ENCODE measurements around the gene TIAM2.
"Not testable (repeated sequence)": the region's sequence is repeated elsewhere in the genome, so short reads cannot be mapped to it uniquely, and the experiment has no call there.

Gene TIAM2

GRCh38 chr6:154995254-154996015 is at the start of gene TIAM2:
Gene TIAM2 (plus strand): TSS chr6:154995315. CDS start chr6:155129224, 133,909 bp downstream.
- DNase-seq (ENCODE audit: low spot score), result peak; percentile 91

GRCh38 chr6:154950979-154951344 is 44.2 kb upstream of the TIAM2 start:
- no peak for DNase-seq (ENCODE audit: low spot score)

- no peak for DNase-seq (ENCODE audit: low spot score)
Observed at GRCh38 chr6:154951345-154952200, 43.5 kb upstream of the TIAM2 start.

- no peak for DNase-seq (ENCODE audit: low spot score)
Observed at GRCh38 chr6:154953644-154954043, 41.5 kb upstream of the TIAM2 start.

GRCh38 chr6:154954347-154954746 is 40.8 kb upstream of the TIAM2 start:
- no peak for DNase-seq (ENCODE audit: low spot score)

- DNase-seq (ENCODE audit: low spot score), result peak; percentile 48
Observed at GRCh38 chr6:154956771-154957522, 38.2 kb upstream of the TIAM2 start.

GRCh38 chr6:154958469-154958868 is 36.6 kb upstream of the TIAM2 start:
- no peak for DNase-seq (ENCODE audit: low spot score)

- no peak for DNase-seq (ENCODE audit: low spot score)
Observed at GRCh38 chr6:154960299-154960843, 34.7 kb upstream of the TIAM2 start.

- DNase-seq (ENCODE audit: low spot score), result no peak
Observed at GRCh38 chr6:154960854-154961530, 34.1 kb upstream of the TIAM2 start.

- DNase-seq (ENCODE audit: low spot score), result no peak
Observed at GRCh38 chr6:154962753-154963152, 32.4 kb upstream of the TIAM2 start.

- not testable (repeated sequence) for DNase-seq (ENCODE audit: low spot score)
Observed at GRCh38 chr6:154966065-154966770, 28.9 kb upstream of the TIAM2 start.

- no peak for DNase-seq (ENCODE audit: low spot score)
Observed at GRCh38 chr6:154969796-154970195, 25.3 kb upstream of the TIAM2 start.

- no peak for DNase-seq (ENCODE audit: low spot score)
Observed at GRCh38 chr6:154974485-154975149, 20.5 kb upstream of the TIAM2 start.

GRCh38 chr6:154977588-154977987 is 17.5 kb upstream of the TIAM2 start:
- no peak for DNase-seq (ENCODE audit: low spot score)

- DNase-seq (ENCODE audit: low spot score), result no peak
Observed at GRCh38 chr6:154980273-154981078, 14.6 kb upstream of the TIAM2 start.

GRCh38 chr6:154981079-154981870 is 13.8 kb upstream of the TIAM2 start:
- DNase-seq (ENCODE audit: low spot score), result no peak

- no peak for DNase-seq (ENCODE audit: low spot score)
Observed at GRCh38 chr6:154984146-154984545, 11.0 kb upstream of the TIAM2 start.

- DNase-seq (ENCODE audit: low spot score), result no peak
Observed at GRCh38 chr6:154986787-154987235, 8.3 kb upstream of the TIAM2 start.

- no peak for DNase-seq (ENCODE audit: low spot score)
Observed at GRCh38 chr6:154989448-154989847, 5.7 kb upstream of the TIAM2 start.

Data from iPS-NIHi11 (cell line).